Panc1 (cell line): ENCODE data around the gene FUT3. TPM values are rescaled to one million over a fixed set of nuclear protein-coding genes. Genes with fewer than 3 reads are reported as not detected.
A peak's percentile ranks its signal among the peaks of the same experiment; 100 is the strongest.

Experiments
- ATAC-seq: fragments of 200-7000 bp; cut with Tn5 transposase; 2 replicates; pipeline ENCODE4 v1.9.1; 2020; ENCODE audit warnings: mild to moderate bottlenecking, moderate library complexity
- BruUV-seq: library from RNA; stranded (reverse); fragments of 400-500 nt; replicated peaks from 2 replicates; lab custom pipeline; 2021; lab: Mats Ljungman, UMichigan
- CTCF ChIA-PET: fragments of 300-600 bp; sonication (Branson Sonifier 250); formaldehyde crosslinking; loops from one replicate; lab custom pipeline; 2022; ENCODE audit warnings: antibody characterized with exemption; lab: Charles Lee
- POLR2A ChIA-PET: fragments of 300-600 bp; sonication (Branson Sonifier 250); formaldehyde crosslinking; loops from one replicate; lab custom pipeline; 2022; ENCODE audit warnings: antibody characterized with exemption; lab: Charles Lee
- DNase-seq: peaks from one replicate; pipeline ENCODE4 v3.0.0-alpha.2; 2010; ENCODE audit warnings: low read depth, low spot score
- H3K27ac ChIP-seq: 2 replicates; pipeline ENCODE4 v1.5.1; 2011; ENCODE audit warnings: mild to moderate bottlenecking, low read length, inconsistent platforms
- H3K27me3 ChIP-seq: fragments of 200-500 bp; sonication (Bioruptor generic); 2 replicates; pipeline ENCODE4 v1.6.0; 2014; ENCODE audit warnings: low read length, inconsistent platforms; ENCODE audit not compliant: control insufficient read depth, insufficient read depth
- H3K36me3 ChIP-seq: fragments of 200-500 bp; sonication (Bioruptor generic); 2 replicates; pipeline ENCODE4 v1.5.1; 2014; ENCODE audit warnings: inconsistent platforms, mild to moderate bottlenecking, low read length, moderate library complexity; ENCODE audit not compliant: control insufficient read depth, insufficient read depth
- H3K4me1 ChIP-seq: 2 replicates; pipeline ENCODE4 v1.5.1; 2011; ENCODE audit warnings: inconsistent platforms, mild to moderate bottlenecking, low read length, moderate library complexity; ENCODE audit not compliant: control insufficient read depth, insufficient read depth
- H3K4me3 ChIP-seq, 2 experiments: 2 replicates each; pipeline ENCODE4 v1.5.1; 2011 to 2012; ENCODE audit warnings: low read depth in 2 of 2, low read length in 2 of 2, mild to moderate bottlenecking in 2 of 2, inconsistent platforms in 1 of 2, moderate library complexity in 1 of 2
- H3K9me3 ChIP-seq: fragments of 200-500 bp; sonication (Bioruptor generic); 2 replicates; pipeline ENCODE4 v1.5.1; 2014; ENCODE audit warnings: low read depth, mild to moderate bottlenecking, inconsistent platforms, low read length, moderate library complexity; ENCODE audit not compliant: control insufficient read depth, insufficient read depth
- SIN3A ChIP-seq: IDR thresholded peaks from 2 replicates; pipeline ENCODE4 v1.6.1; 2012; ENCODE audit warnings: low read depth, mild to moderate bottlenecking, low read length, moderate library complexity, borderline replicate concordance; ENCODE audit not compliant: insufficient read depth
- TCF7L2 ChIP-seq: IDR thresholded peaks from 2 replicates; pipeline ENCODE4 v1.6.1; 2011; ENCODE audit warnings: mild to moderate bottlenecking, low read depth, low read length, inconsistent platforms
- in situ Hi-C: cut with HindIII; loops from 2 replicates; pipeline ENCODE4 v1.10.0; 2016; ENCODE audit warnings: low sequenced_read_pairs, low pct_unique_long_range_greater_than_20kb
- intact Hi-C: fragments of 100-400 bp; cut with micrococcal nuclease; formaldehyde crosslinking; loops from one replicate; pipeline ENCODE4 v1.10.0; 2022; ENCODE audit not compliant: unreplicated experiment
- total RNA-seq: library from RNA; stranded (reverse); gene quantifications from one replicate; pipeline ENCODE4 v1.2.1, GENCODE V29; 2021; ENCODE audit not compliant: unreplicated experiment
- TF ChIP-seq, protein P1 (sequence below): fragments of 450-650 bp; IDR thresholded peaks from 2 replicates; pipeline ENCODE4 v1.5.1; 2017; ENCODE audit warnings: mild to moderate bottlenecking
- TF ChIP-seq, protein P2 (sequence below), 2 experiments: IDR thresholded peaks; 2 replicates each; pipeline ENCODE4 v1.6.1; 2011 to 2012; ENCODE audit warnings: low read depth in 2 of 2, control low read depth in 1 of 2, low read length in 1 of 2, mild to moderate bottlenecking in 1 of 2, moderate library complexity in 1 of 2; ENCODE audit not compliant: insufficient read depth in 1 of 2

The FUT3 gene
- total RNA-seq, 1 experiment from 2014 or later, result 0.36 TPM

GRCh38 chr19:5806133-5806489 lies 45.1 kb downstream of the FUT3 start:
- Histone ChIP-seq H3K27me3 (no peaks in the 10 kb centered on the region), H3K4me1 (peaks cover 4% of the 10 kb centered on the region), H3K9me3 (no peaks in the 10 kb centered on the region), H3K4me3 (no peak overlapping the region), H3K36me3 (no peaks in the 10 kb centered on the region), H3K27ac (no peak overlapping the region)
- in situ Hi-C loops (no loop called here), intact Hi-C loops (loop anchor here (10.0 kb wide), 1 partner anchor 89 kb away; no protein-coding TSS in a partner anchor)
- no peak for TF ChIP-seq SIN3A
- POLR2A ChIA-PET, result no interaction called here
- BruUV-seq, result no TSS peak
- CTCF ChIA-PET, result no interaction called here
- ATAC-seq (no peak), DNase-seq (no peak)

DNA sequence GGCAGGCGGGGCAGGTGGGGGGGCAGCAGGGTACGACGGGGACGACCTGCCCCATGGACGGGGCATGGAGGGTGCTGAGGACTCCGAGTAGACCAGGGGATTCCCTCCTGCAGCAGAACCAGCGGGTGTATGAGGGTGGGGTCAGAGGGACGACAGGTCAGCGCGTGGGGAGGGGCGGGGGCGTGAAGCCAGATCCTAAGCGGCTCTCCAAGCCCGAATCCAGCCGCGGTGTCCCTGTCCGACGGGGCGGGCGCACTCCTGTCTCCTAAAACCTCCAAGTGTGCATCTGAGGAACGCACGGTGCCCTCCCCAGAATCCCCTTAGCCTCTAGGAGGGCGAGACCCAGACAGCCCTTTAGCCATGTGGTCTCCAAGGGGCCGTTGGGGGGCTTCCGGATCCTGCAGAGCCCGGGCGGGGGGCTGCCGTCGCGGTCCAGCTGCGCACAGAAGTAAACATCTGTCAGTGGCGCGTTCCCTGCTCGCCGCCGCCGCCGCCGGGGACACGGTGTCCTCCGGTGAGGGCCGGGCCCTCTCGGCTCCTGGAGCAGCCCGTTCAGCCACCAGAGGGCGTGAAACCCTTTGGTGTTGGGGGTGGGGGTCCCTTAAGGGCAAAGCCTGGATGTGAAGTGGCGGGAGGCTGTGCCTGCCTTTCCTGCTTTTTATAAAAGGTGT lies 45.7 kb downstream of the FUT3 start:
- no peak for TF ChIP-seq TCF7L2
- TF ChIP-seq, protein P1, sequence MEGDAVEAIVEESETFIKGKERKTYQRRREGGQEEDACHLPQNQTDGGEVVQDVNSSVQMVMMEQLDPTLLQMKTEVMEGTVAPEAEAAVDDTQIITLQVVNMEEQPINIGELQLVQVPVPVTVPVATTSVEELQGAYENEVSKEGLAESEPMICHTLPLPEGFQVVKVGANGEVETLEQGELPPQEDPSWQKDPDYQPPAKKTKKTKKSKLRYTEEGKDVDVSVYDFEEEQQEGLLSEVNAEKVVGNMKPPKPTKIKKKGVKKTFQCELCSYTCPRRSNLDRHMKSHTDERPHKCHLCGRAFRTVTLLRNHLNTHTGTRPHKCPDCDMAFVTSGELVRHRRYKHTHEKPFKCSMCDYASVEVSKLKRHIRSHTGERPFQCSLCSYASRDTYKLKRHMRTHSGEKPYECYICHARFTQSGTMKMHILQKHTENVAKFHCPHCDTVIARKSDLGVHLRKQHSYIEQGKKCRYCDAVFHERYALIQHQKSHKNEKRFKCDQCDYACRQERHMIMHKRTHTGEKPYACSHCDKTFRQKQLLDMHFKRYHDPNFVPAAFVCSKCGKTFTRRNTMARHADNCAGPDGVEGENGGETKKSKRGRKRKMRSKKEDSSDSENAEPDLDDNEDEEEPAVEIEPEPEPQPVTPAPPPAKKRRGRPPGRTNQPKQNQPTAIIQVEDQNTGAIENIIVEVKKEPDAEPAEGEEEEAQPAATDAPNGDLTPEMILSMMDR, result peak; percentile 87
- Histone ChIP-seq H3K27me3 (no peaks in the 10 kb centered on the region), H3K27ac (no peak overlapping the region), H3K36me3 (no peaks in the 10 kb centered on the region), H3K4me1 (peaks cover 4% of the 10 kb centered on the region), H3K4me3 (peak overlapping the region in 1 of 2 experiments; percentile 14; a peak in 1 of 4 replicates), H3K9me3 (no peaks in the 10 kb centered on the region)
- no peak for DNase-seq
- intact Hi-C loops, result loop anchor here (10.0 kb wide), 1 partner anchor 89 kb away; no protein-coding TSS in a partner anchor
- ChIA-PET POLR2A (no interaction called here), CTCF (no interaction called here)
- in situ Hi-C loops, result no loop called here
- ATAC-seq, result peak; percentile 63
- BruUV-seq, result no TSS peak

DNA sequence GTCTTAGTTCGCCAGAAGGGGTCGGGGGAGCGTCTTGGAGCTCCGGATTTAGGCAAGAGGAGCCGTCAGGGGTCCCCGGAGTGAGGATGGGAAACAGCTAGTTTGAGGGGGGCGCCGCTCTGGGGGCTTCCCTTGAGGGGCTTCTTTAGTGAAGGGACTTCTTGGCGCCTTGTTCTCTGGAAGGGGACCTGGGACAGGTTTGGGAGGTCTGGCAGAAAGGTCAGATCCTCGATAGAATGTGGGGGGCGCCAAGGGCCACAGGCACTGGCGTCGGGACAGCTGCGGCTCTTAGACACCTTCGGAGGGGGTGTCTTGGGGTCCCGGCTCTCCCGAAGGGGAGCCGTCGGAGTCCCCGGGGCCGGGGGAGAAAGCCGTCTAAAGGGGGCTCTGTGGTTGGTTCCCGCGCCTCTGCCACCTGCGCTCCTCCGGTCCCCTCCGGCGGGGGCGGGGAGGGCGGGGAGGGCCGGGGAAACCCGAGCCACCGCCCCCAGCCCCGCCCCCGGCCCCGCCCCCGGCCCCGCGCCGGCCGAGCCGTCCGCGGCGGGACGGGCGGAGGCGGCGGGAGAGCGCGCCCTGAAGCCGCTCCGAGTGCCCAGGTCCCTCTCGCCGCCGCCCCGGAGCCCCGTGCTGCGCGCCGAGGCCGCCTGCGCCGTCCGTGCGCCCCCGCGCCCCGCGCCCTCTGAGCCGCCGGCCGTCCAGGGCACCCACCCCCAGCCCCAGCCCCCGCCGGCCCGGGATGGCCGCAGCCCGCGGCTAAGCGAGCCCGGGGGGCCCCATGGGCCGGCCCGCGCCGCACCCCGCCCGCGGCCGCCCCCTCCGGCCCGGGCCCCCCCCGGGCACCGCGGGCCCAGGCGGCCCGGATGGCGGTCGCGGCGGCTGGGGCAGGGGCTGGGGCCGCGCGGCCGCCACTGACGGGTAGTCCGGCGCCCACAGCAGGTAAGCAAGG lies 46.5 kb downstream of the FUT3 start, which contains the start of gene NRTN:
Gene NRTN, plus strand, starts transcription at position 552 of the 946 bp plus-strand sequence. CDS start 19,099 bp downstream, outside the sequence.
- Histone ChIP-seq H3K9me3 (no peaks in the 10 kb centered on the region), H3K4me3 (peak within 1 kb of the TSS; percentile 30 to 54), H3K4me1 (peaks cover 4% of the 10 kb centered on the region), H3K36me3 (no peaks in the 10 kb centered on the region), H3K27me3 (no peaks in the 10 kb centered on the region), H3K27ac (no peak within 1 kb of the TSS)
- no peak for TF ChIP-seq SIN3A
- TF ChIP-seq, protein P2, sequence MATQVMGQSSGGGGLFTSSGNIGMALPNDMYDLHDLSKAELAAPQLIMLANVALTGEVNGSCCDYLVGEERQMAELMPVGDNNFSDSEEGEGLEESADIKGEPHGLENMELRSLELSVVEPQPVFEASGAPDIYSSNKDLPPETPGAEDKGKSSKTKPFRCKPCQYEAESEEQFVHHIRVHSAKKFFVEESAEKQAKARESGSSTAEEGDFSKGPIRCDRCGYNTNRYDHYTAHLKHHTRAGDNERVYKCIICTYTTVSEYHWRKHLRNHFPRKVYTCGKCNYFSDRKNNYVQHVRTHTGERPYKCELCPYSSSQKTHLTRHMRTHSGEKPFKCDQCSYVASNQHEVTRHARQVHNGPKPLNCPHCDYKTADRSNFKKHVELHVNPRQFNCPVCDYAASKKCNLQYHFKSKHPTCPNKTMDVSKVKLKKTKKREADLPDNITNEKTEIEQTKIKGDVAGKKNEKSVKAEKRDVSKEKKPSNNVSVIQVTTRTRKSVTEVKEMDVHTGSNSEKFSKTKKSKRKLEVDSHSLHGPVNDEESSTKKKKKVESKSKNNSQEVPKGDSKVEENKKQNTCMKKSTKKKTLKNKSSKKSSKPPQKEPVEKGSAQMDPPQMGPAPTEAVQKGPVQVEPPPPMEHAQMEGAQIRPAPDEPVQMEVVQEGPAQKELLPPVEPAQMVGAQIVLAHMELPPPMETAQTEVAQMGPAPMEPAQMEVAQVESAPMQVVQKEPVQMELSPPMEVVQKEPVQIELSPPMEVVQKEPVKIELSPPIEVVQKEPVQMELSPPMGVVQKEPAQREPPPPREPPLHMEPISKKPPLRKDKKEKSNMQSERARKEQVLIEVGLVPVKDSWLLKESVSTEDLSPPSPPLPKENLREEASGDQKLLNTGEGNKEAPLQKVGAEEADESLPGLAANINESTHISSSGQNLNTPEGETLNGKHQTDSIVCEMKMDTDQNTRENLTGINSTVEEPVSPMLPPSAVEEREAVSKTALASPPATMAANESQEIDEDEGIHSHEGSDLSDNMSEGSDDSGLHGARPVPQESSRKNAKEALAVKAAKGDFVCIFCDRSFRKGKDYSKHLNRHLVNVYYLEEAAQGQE (IDR thresholded peaks at IDR 0.05; ENCODE audit: insufficient read depth in 1 of 2, low read depth in 2 of 2, low read length in 1 of 2), result no peak
- TF ChIP-seq, protein P1, result no peak
- DNase-seq (no peak), ATAC-seq (peak; percentile 55)
- no TSS peak for BruUV-seq
- POLR2A ChIA-PET, result no interaction called here
- intact Hi-C loops (loop anchor here (10.0 kb wide), 1 partner anchor 90 kb away; no protein-coding TSS in a partner anchor), in situ Hi-C loops (no loop called here)
- CTCF ChIA-PET, result interaction anchor here (0.5 to 1.3 kb wide), 8 partner anchors 11 to 245 kb away, joined by 3 to 6 read pairs (median 4); partner anchors contain the start of gene NDUFA11
